H1 (cell line): ENCODE results near the gene TGM6. TPM values are rescaled to one million over a fixed set of nuclear protein-coding genes. Genes with fewer than 3 reads are reported as not detected.

Experiments
- CTCF ChIA-PET: fragments of 300-600 bp; sonication (Branson Sonifier 250); formaldehyde crosslinking; loops from one replicate; lab custom pipeline; 2021; ENCODE audit not compliant: partially characterized antibody; lab: Charles Lee
- POLR2A ChIA-PET: fragments of 300-600 bp; sonication (Branson Sonifier 250); formaldehyde crosslinking; loops from one replicate; lab custom pipeline; 2021; ENCODE audit warnings: inconsistent platforms; ENCODE audit not compliant: partially characterized antibody; lab: Charles Lee
- DNase-seq, 2 experiments: peaks; one replicate each; pipeline versions ENCODE4 v3.0.0 to v3.0.0-alpha.2; 2010 to 2022; ENCODE audit warnings: low spot score in 2 of 2, low read depth in 1 of 2, mixed read lengths in 1 of 2
- FAIRE-seq: peaks from 2 replicates; lab custom pipeline; 2011; peaks lifted over from hg19 to GRCh38; lab: Jason Lieb, UNC
- H2AFZ ChIP-seq: 2 replicates; pipeline ENCODE4 v1.8.1; 2012; ENCODE audit warnings: low read length, inconsistent platforms
- H2AK5ac ChIP-seq: 2 replicates; pipeline ENCODE4 v1.6.1; 2013; ENCODE audit warnings: low read depth, low read length
- H2BK120ac ChIP-seq: replicated peaks from 2 replicates; pipeline ENCODE3; 2013; ENCODE audit warnings: low read depth, low read length, inconsistent platforms
- H2BK12ac ChIP-seq: 2 replicates; pipeline ENCODE4 v1.6.1; 2013; ENCODE audit warnings: low read depth, low read length
- H2BK15ac ChIP-seq: 2 replicates; pipeline ENCODE4 v1.6.1; 2013; ENCODE audit warnings: low read length
- H2BK20ac ChIP-seq: 2 replicates; pipeline ENCODE4 v1.6.1; 2013; ENCODE audit warnings: low read length
- H2BK5ac ChIP-seq: 2 replicates; pipeline ENCODE4 v1.6.1; 2013; ENCODE audit warnings: low read depth, low read length
- H3K14ac ChIP-seq: 2 replicates; pipeline ENCODE4 v1.6.1; 2013; ENCODE audit warnings: inconsistent platforms; ENCODE audit not compliant: insufficient read length
- H3K18ac ChIP-seq: 2 replicates; pipeline ENCODE4 v1.6.1; 2013; ENCODE audit warnings: low read length; ENCODE audit errors: extremely low read depth
- H3K23ac ChIP-seq: 2 replicates; pipeline ENCODE4 v1.6.1; 2013; ENCODE audit warnings: inconsistent platforms; ENCODE audit not compliant: insufficient read length
- H3K23me2 ChIP-seq: 2 replicates; pipeline ENCODE4 v1.6.1; 2013; ENCODE audit warnings: low read depth, low read length
- H3K27ac ChIP-seq: 2 replicates; pipeline ENCODE4 v1.6.1; 2011; ENCODE audit warnings: low read depth, low read length, inconsistent platforms
- H3K27me3 ChIP-seq, 4 experiments: replicated peaks in 1 of 4; 1 replicate in 1 of 4; 2 replicates in 3 of 4; pipeline versions ENCODE4 v1.6.1 to v1.8.1; 2011 to 2013; ENCODE audit warnings: low read length in 3 of 4, mild to moderate bottlenecking in 3 of 4, inconsistent platforms in 2 of 4, mixed read lengths in 2 of 4, moderate library complexity in 1 of 4; ENCODE audit not compliant: control insufficient read depth in 3 of 4, insufficient read depth in 3 of 4; ENCODE audit errors: extremely low read depth in 1 of 4
- H3K36me3 ChIP-seq, 4 experiments: 2 replicates each; pipeline versions ENCODE4 v1.6.1 to v1.8.1; 2011 to 2013; ENCODE audit warnings: mild to moderate bottlenecking in 4 of 4, low read length in 3 of 4, moderate library complexity in 2 of 4, control low read depth in 1 of 4, inconsistent platforms in 1 of 4; ENCODE audit not compliant: insufficient read depth in 4 of 4, control insufficient read depth in 2 of 4
- H3K4ac ChIP-seq: replicated peaks from 2 replicates; pipeline ENCODE3; 2013; ENCODE audit warnings: low read length, low read depth, mixed read lengths, inconsistent platforms; ENCODE audit not compliant: insufficient read length
- H3K4me1 ChIP-seq, 4 experiments: replicated peaks in 1 of 4; 1 replicate in 1 of 4; 2 replicates in 3 of 4; pipeline versions ENCODE4 v1.6.1 to v1.8.1; 2011 to 2013; ENCODE audit warnings: low read length in 3 of 4, inconsistent platforms in 2 of 4, mixed read lengths in 1 of 4; ENCODE audit not compliant: insufficient read depth in 4 of 4, control insufficient read depth in 3 of 4
- H3K4me2 ChIP-seq, 2 experiments: 2 replicates each; pipeline versions ENCODE4 v1.6.1 to v1.8.1; 2011 to 2013; ENCODE audit warnings: low read depth in 2 of 2, low read length in 2 of 2, control low read depth in 1 of 2, inconsistent platforms in 1 of 2, mild to moderate bottlenecking in 1 of 2; ENCODE audit not compliant: insufficient read depth in 1 of 2
- H3K4me3 ChIP-seq, 4 experiments: fragments of 200-600, 300-600 bp in 1 of 4; sonication (generic), shearing (Covaris generic), sonication (Bioruptor Twin) in 1 of 4; 2 replicates each; pipeline versions ENCODE4 v1.5.1 to v1.8.1; 2011 to 2016; ENCODE audit warnings: low read length in 4 of 4, low read depth in 3 of 4, control low read depth in 2 of 4, inconsistent platforms in 2 of 4, mild to moderate bottlenecking in 2 of 4, mixed read lengths in 1 of 4, moderate library complexity in 1 of 4; ENCODE audit not compliant: insufficient read depth in 2 of 4; ENCODE audit errors: extremely low read depth in 1 of 4
- H3K56ac ChIP-seq: replicated peaks from 2 replicates; pipeline ENCODE3; 2013; ENCODE audit warnings: low read depth, mild to moderate bottlenecking, mixed read lengths, low read length, inconsistent platforms; ENCODE audit not compliant: insufficient read length
- H3K79me1 ChIP-seq: 2 replicates; pipeline ENCODE4 v1.6.1; 2013; ENCODE audit warnings: low read depth, low read length, control low read depth
- H3K79me2 ChIP-seq, 2 experiments: 2 replicates each; pipeline versions ENCODE4 v1.6.1 to v1.8.1; 2012 to 2013; ENCODE audit warnings: low read length in 2 of 2, mild to moderate bottlenecking in 2 of 2, inconsistent platforms in 1 of 2; ENCODE audit not compliant: insufficient read depth in 2 of 2, control insufficient read depth in 1 of 2
- H3K9ac ChIP-seq, 4 experiments: replicated peaks in 1 of 4; 1 replicate in 1 of 4; 2 replicates in 3 of 4; pipeline versions ENCODE4 v1.6.1 to v1.8.1; 2011 to 2013; ENCODE audit warnings: low read depth in 3 of 4, low read length in 3 of 4, control low read depth in 2 of 4, mild to moderate bottlenecking in 2 of 4, moderate library complexity in 2 of 4, inconsistent platforms in 1 of 4; ENCODE audit errors: extremely low read depth in 1 of 4
- H3K9me3 ChIP-seq, 2 experiments: 2 replicates each; pipeline versions ENCODE4 v1.6.1 to v1.8.1; 2012 to 2013; ENCODE audit warnings: mild to moderate bottlenecking in 2 of 2, moderate library complexity in 2 of 2, control low read depth in 1 of 2, inconsistent platforms in 1 of 2, low read depth in 1 of 2, low read length in 1 of 2, mixed read lengths in 1 of 2; ENCODE audit not compliant: insufficient read depth in 2 of 2
- H4K20me1 ChIP-seq, 2 experiments: replicated peaks in 1 of 2; 2 replicates each; pipeline versions ENCODE3 to v1.8.1; 2011 to 2013; ENCODE audit warnings: inconsistent platforms in 2 of 2, low read length in 2 of 2, mild to moderate bottlenecking in 1 of 2; ENCODE audit not compliant: insufficient read depth in 2 of 2, control insufficient read depth in 1 of 2
- H4K5ac ChIP-seq: 2 replicates; pipeline ENCODE4 v1.6.1; 2013; ENCODE audit warnings: low read length, low read depth, mixed read lengths, inconsistent platforms; ENCODE audit not compliant: insufficient read length
- H4K8ac ChIP-seq: 2 replicates; pipeline ENCODE4 v1.8.0; 2013; ENCODE audit warnings: mild to moderate bottlenecking, moderate library complexity, low read length, inconsistent platforms; ENCODE audit not compliant: insufficient read depth; ENCODE audit errors: extremely low read depth
- H4K91ac ChIP-seq: replicated peaks from 2 replicates; pipeline ENCODE3; 2013; ENCODE audit warnings: low read length, mixed read lengths, inconsistent platforms; ENCODE audit not compliant: insufficient read length
- BCL11A ChIP-seq, 2 experiments: IDR thresholded peaks; one replicate each; pipeline ENCODE4 v1.6.1; 2011; ENCODE audit warnings: low read depth in 2 of 2, low read length in 2 of 2, mild to moderate bottlenecking in 2 of 2
- WGBS, 2 experiments: shearing (Covaris generic) in 1 of 2; methylation state at CpG; one replicate each; pipeline versions ENCODE4 v1.1.6 to v1.1.7; 2013 to 2015; ENCODE audit warnings: low lambda C conversion rate in 2 of 2, mixed read lengths in 2 of 2, inconsistent platforms in 1 of 2, low coverage in 1 of 2, missing lambda C conversion rate in 1 of 2; ENCODE audit not compliant: insufficient replicate concordance in 2 of 2, insufficient coverage in 1 of 2, insufficient read length in 1 of 2; ENCODE audit errors: extremely low coverage in 1 of 2, missing lambda C conversion rate in 1 of 2; 5-methylcytosine and 5-hydroxymethylcytosine counted together
- polyA plus RNA-seq, 7 experiments: library from polyadenylated mRNA; depleted of rRNA in 3 of 7; stranded (reverse) in 5 of 7; unstranded in 2 of 7; fragments of >200 nt in 5 of 7; fragments of 200-250 nt in 2 of 7; gene quantifications; 1 replicate in 5 of 7; 2 replicates in 1 of 7; 4 replicates in 1 of 7; pipeline versions ENCODE4 v1.2.1 to v1.2.3, GENCODE V29; 2011 to 2013; ENCODE audit warnings: missing spikeins in 2 of 7, mixed read lengths in 2 of 7
- total RNA-seq: library from RNA; stranded (reverse); fragmentation: NEBNext Ultra II Directional; extraction: Animal tissue kit (Norgen Biotek cat#: 25700); gene quantifications from 2 replicates; pipeline ENCODE4 v1.2.1, GENCODE V29; 2021

TGM6 gene
- total and polyA plus RNA-seq, 2 of the 8 experiments (the other 6 are each of a cell fraction or from before 2014, with no cell fraction given), result 0.03 TPM; not detected in 1

- H3K18ac ChIP-seq, result no peak overlapping the region
- no peak overlapping the region for H2AFZ ChIP-seq
- WGBS, 2 experiments, result 92% methylated on average over 2 of the region's 3 CpGs; no CpG with 5 or more reads in 1 of the 2 experiments
- H3K23ac ChIP-seq, result no peak overlapping the region
- H3K27me3 ChIP-seq, result no peaks in the 10 kb centered on the region; a peak in 1 of 7 replicates
- ChIA-PET POLR2A (interaction anchor here (0.8 kb wide), 1 partner anchor 287 kb away, joined by 3 read pairs; no protein-coding TSS in a partner anchor), CTCF (interaction anchor here (0.5 to 2.5 kb wide), 4 partner anchors 21 to 325 kb away, joined by 3 to 17 read pairs (median 4); no protein-coding TSS in a partner anchor)
- H4K8ac ChIP-seq, result no peak overlapping the region
- no peaks in the 10 kb centered on the region for H4K20me1 ChIP-seq
- H3K4ac ChIP-seq, result no peak overlapping the region
- no peaks in the 10 kb centered on the region for H3K4me1 ChIP-seq
- H3K56ac ChIP-seq, result no peak overlapping the region
- no peaks in the 10 kb centered on the region for H3K79me1 ChIP-seq
- no peak overlapping the region for H2AK5ac ChIP-seq
- DNase-seq (no peak), FAIRE-seq (no peak)
- peaks cover 2% of the 10 kb centered on the region; the same call in 1 of the 2 replicates for H3K23me2 ChIP-seq
- H2BK120ac ChIP-seq, result no peak overlapping the region
- no peak overlapping the region for H3K4me3 ChIP-seq
- no peak overlapping the region for H2BK5ac ChIP-seq
- H2BK12ac ChIP-seq, result no peak overlapping the region
- H4K91ac ChIP-seq, result no peak overlapping the region
- H3K9ac ChIP-seq, result no peak overlapping the region
- no peak overlapping the region for H2BK15ac ChIP-seq
- TF ChIP-seq BCL11A (IDR thresholded peaks at IDR 0.05; ENCODE audit: low read depth in 2 of 2, low read length in 2 of 2), result no peak
- H3K79me2 ChIP-seq, result no peaks in the 10 kb centered on the region
- H3K27ac ChIP-seq, result no peak overlapping the region
- no peaks in the 10 kb centered on the region for H3K9me3 ChIP-seq
- H4K5ac ChIP-seq, result no peak overlapping the region
- H3K4me2 ChIP-seq, result no peak overlapping the region
- no peak overlapping the region for H3K14ac ChIP-seq
- H3K36me3 ChIP-seq, result no peaks in the 10 kb centered on the region
- H2BK20ac ChIP-seq, result no peak overlapping the region
Measured at GRCh38 chr20:2365666-2366065, 15.0 kb upstream of the TGM6 start.
